Measurements from ENCODE around the gene NF1. TPM values are rescaled to one million over a fixed set of nuclear protein-coding genes. Genes with fewer than 3 reads are reported as not detected.
"Not testable (repeated sequence)": the region's sequence is repeated elsewhere in the genome, so short reads cannot be mapped to it uniquely, and the experiment has no call there.

NF1 gene
- total RNA-seq, 2 donors from 2014 or later: 62.3 to 68.0 TPM

DNA sequence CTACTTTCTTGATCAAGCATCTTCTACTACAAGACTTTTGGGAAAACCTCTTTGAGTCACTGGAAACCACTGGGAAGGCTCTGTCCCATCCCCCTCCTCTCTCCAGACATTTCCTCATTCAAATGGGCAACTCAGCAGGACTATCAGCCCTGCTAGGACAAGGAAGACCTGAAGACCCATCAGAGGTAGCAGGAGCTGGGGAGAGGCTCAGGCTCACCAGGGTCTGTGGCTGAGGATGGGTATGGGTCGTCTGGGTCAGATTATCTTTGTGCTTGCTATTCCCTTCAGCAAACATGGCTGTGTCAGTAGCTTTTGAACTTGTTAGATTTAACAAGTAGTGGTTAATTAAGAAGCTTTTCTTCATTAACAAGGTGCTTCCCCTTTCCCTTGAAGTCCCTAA is 15.0 kb upstream of the NF1 start:
- WGBS: 63% methylated on average over 1 of the region's 1 CpG
- Histone ChIP-seq H3K36me3 (no peaks in the 10 kb centered on the region), H3K4me3 (no peak overlapping the region), H3K4me1 (replicated peaks) (no peaks in the 10 kb centered on the region), H3K27me3 (replicated peaks; ENCODE audit: insufficient read depth) (no peaks in the 10 kb centered on the region), H3K9me3 (no peaks in the 10 kb centered on the region), H3K27ac (no peak overlapping the region)
- intact Hi-C loops (cut with DNase I): no loop called here
- no peak for DNase-seq (ENCODE audit: low spot score)
- TF ChIP-seq POLR2AphosphoS5 (IDR thresholded peaks at IDR 0.05) (no peak), POLR2A (IDR thresholded peaks at IDR 0.05) (no peak)
- TF ChIP-seq, protein P1, sequence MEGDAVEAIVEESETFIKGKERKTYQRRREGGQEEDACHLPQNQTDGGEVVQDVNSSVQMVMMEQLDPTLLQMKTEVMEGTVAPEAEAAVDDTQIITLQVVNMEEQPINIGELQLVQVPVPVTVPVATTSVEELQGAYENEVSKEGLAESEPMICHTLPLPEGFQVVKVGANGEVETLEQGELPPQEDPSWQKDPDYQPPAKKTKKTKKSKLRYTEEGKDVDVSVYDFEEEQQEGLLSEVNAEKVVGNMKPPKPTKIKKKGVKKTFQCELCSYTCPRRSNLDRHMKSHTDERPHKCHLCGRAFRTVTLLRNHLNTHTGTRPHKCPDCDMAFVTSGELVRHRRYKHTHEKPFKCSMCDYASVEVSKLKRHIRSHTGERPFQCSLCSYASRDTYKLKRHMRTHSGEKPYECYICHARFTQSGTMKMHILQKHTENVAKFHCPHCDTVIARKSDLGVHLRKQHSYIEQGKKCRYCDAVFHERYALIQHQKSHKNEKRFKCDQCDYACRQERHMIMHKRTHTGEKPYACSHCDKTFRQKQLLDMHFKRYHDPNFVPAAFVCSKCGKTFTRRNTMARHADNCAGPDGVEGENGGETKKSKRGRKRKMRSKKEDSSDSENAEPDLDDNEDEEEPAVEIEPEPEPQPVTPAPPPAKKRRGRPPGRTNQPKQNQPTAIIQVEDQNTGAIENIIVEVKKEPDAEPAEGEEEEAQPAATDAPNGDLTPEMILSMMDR (IDR thresholded peaks at IDR 0.05): no peak

DNA sequence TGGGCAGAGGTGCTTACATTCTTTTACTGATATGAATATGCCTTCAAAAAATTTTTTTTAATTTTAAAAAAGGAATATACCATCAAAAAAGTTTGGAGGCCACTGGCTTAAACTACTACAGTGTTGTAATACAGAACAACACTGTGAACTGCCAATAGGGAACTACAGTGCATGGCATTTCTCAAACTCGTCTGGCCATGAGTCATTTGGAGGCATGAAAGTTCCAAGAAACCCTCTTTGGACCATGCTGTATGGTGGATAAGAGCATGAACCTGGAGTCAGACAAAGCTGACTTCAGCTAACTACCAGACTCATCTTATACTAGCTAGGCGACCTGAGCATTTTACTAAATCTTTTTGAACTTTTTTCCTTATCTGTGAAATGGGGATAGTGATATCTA is 9.2 kb upstream of the NF1 start:
- TF ChIP-seq POLR2AphosphoS5 (IDR thresholded peaks at IDR 0.05) (no peak), POLR2A (IDR thresholded peaks at IDR 0.05) (no peak)
- TF ChIP-seq, protein P1 (IDR thresholded peaks at IDR 0.05): no peak
- no peaks in the 10 kb centered on the region for H3K36me3 ChIP-seq
- H3K27me3 ChIP-seq (replicated peaks; ENCODE audit: insufficient read depth): no peaks in the 10 kb centered on the region
- no peak for DNase-seq (ENCODE audit: low spot score)
- intact Hi-C loops (cut with DNase I): no loop called here
- no peak overlapping the region for H3K27ac ChIP-seq
- WGBS: 82% methylated on average over 2 of the region's 2 CpGs
- no peak overlapping the region for H3K4me3 ChIP-seq
- H3K4me1 ChIP-seq (replicated peaks): no peaks in the 10 kb centered on the region
- H3K9me3 ChIP-seq: no peaks in the 10 kb centered on the region

DNA sequence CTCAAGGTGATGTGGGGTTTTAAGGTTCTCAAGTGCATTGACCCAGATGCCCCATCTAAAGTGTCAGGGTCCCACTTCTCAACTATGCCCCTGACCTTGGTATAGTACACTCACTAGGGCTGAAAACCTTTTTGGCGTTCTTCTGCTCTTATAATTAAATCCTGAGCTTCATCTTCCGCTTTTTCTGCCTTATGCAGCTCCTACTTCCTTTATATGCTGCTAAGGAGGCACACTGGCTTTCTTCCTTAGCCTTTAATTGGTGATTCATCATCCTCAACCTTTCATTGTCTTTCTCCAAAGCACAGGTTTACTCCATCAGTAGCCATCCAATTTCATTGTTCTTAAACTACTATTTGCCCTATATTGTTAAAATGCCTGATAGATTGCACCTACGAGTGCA is 5.3 kb upstream of the NF1 start:
- Histone ChIP-seq H3K4me1 (replicated peaks) (no peaks in the 10 kb centered on the region), H3K9me3 (no peaks in the 10 kb centered on the region), H3K27me3 (replicated peaks; ENCODE audit: insufficient read depth) (no peaks in the 10 kb centered on the region), H3K4me3 (no peak overlapping the region), H3K27ac (no peak overlapping the region), H3K36me3 (no peaks in the 10 kb centered on the region)
- intact Hi-C loops (cut with DNase I): no loop called here
- DNase-seq (ENCODE audit: low spot score): no peak
- TF ChIP-seq, protein P1 (IDR thresholded peaks at IDR 0.05): no peak
- 88% methylated on average over 3 of the region's 3 CpGs for WGBS

DNA sequence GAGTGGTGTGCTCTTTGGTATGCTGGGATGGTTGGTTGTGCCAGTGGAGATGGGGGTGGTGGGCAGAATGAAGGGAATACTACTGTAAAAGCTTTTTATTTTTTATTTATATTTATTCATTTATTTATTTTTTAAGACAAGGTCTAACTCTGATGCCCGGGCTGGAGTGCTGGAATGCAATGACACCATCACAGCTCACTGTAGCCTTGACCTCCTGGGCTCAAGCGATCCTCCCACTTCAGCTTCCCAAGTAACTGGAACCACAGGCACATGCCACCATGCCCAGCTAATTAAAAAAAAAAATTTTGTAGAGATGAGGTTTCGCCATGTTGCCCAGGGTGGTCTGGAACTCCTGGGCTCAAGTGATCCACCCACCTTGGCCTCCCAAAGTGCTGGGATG is 4.1 kb upstream of the NF1 start:
- H3K4me3 ChIP-seq; DNase-seq (ENCODE audit: low spot score); H3K27ac ChIP-seq; intact Hi-C loops (cut with DNase I); H3K36me3 ChIP-seq; H3K9me3 ChIP-seq; H3K27me3 ChIP-seq (replicated peaks; ENCODE audit: insufficient read depth); H3K4me1 ChIP-seq (replicated peaks): not testable (repeated sequence)
- 98% methylated on average over 3 of the region's 3 CpGs for WGBS

GRCh38 chr17:31092475-31093064 is 2.2 kb upstream of the NF1 start:
- Histone ChIP-seq H3K4me1 (replicated peaks) (no peaks in the 10 kb centered on the region), H3K36me3 (no peaks in the 10 kb centered on the region), H3K27me3 (replicated peaks; ENCODE audit: insufficient read depth) (no peaks in the 10 kb centered on the region), H3K27ac (no peak overlapping the region), H3K9me3 (no peaks in the 10 kb centered on the region), H3K4me3 (no peak overlapping the region)
- WGBS: 94% methylated on average over 1 of the region's 1 CpG
- DNase-seq (ENCODE audit: low spot score): no peak
- TF ChIP-seq, protein P1 (IDR thresholded peaks at IDR 0.05): no peak
- TF ChIP-seq POLR2A (IDR thresholded peaks at IDR 0.05) (no peak), POLR2AphosphoS5 (IDR thresholded peaks at IDR 0.05) (no peak)
- intact Hi-C loops (cut with DNase I): no loop called here

Measured in prostate gland (tissue), 2 donors.